Measurements from ENCODE around the gene SNF8.

Gene SNF8

DNA sequence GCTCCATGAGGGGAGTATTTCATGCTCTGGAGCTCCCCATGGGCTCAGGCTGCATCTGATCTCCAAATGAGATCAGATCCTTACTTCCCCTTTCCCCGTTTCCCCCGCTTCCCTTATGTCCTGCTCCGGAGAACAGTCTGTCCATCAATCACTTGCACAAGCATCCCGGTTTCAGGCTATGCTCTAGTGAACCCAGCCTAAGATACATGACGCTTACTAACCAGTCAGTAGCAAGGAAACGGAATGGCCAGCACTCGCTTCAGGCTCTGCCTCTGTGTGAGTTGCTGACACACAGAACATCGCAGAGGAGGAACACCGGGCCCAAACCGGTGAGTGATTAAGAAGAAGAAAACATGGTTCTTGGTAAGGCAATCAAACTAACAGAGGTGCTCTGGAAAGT lies 61.5 kb downstream of the SNF8 start:
- no peak for DNase-seq (ENCODE audit: low spot score)

- no peak for DNase-seq (ENCODE audit: low spot score)
Observed at GRCh38 chr17:48882272-48882671, 62.4 kb downstream of the SNF8 start.
